IMR-90 (cell line): ENCODE results near the gene CMTM7. TPM values are rescaled to one million over a fixed set of nuclear protein-coding genes. Genes with fewer than 3 reads are reported as not detected.

Experiments used
- ATAC-seq: fragments of 200-7000 bp; cut with Tn5 transposase; 2 replicates; pipeline ENCODE4 v1.9.1; 2020; ENCODE audit warnings: low read depth, mild to moderate bottlenecking, moderate library complexity
- BruUV-seq: library from RNA; stranded (reverse); fragments of 400-500 nt; replicated peaks from 2 replicates; lab custom pipeline; 2021; lab: Mats Ljungman, UMichigan
- CTCF ChIA-PET: fragments of 300-600 bp; formaldehyde crosslinking; extraction: SDS; loops from one replicate; lab custom pipeline; 2021; ENCODE audit warnings: antibody characterized with exemption; lab: Yijun Ruan, JAX
- POLR2A ChIA-PET: fragments of 300-600 bp; sonication (Branson Sonifier 250); formaldehyde crosslinking; loops from one replicate; lab custom pipeline; 2022; ENCODE audit warnings: antibody characterized with exemption; ENCODE audit not compliant: unreplicated experiment; lab: Charles Lee
- DNase-seq: peaks from one replicate; pipeline ENCODE4 v3.0.0; 2013
- H2AFZ ChIP-seq: replicated peaks from 2 replicates; pipeline ENCODE3; 2013; ENCODE audit warnings: low read length, mild to moderate bottlenecking; ENCODE audit not compliant: poor library complexity
- H2AK5ac ChIP-seq: 2 replicates; pipeline ENCODE4 v1.6.1; 2013; ENCODE audit warnings: low read depth, low read length, inconsistent platforms
- H2AK9ac ChIP-seq: replicated peaks from 2 replicates; pipeline ENCODE3; 2013; ENCODE audit warnings: mild to moderate bottlenecking, low read depth, low read length, moderate library complexity; ENCODE audit not compliant: poor library complexity
- H2BK120ac ChIP-seq: 2 replicates; pipeline ENCODE4 v1.6.1; 2013; ENCODE audit warnings: low read depth, low read length, inconsistent platforms
- H2BK15ac ChIP-seq: 3 replicates; pipeline ENCODE4 v1.6.1; 2013; ENCODE audit warnings: low read depth, low read length, inconsistent platforms
- H2BK20ac ChIP-seq: 2 replicates; pipeline ENCODE4 v1.6.1; 2013; ENCODE audit warnings: low read depth, mild to moderate bottlenecking, inconsistent platforms, low read length, moderate library complexity
- H2BK5ac ChIP-seq: 2 replicates; pipeline ENCODE4 v1.6.1; 2013; ENCODE audit warnings: mild to moderate bottlenecking, low read depth, low read length, inconsistent platforms; ENCODE audit not compliant: poor library complexity, severe bottlenecking
- H3K14ac ChIP-seq: replicated peaks from 2 replicates; pipeline ENCODE4 v1.6.1; 2013; ENCODE audit warnings: low read depth, low read length, inconsistent platforms
- H3K18ac ChIP-seq: 2 replicates; pipeline ENCODE4 v1.6.1; 2013; ENCODE audit warnings: low read depth, low read length, control low read depth
- H3K23ac ChIP-seq: 2 replicates; pipeline ENCODE4 v1.6.1; 2013; ENCODE audit warnings: low read depth, low read length, inconsistent platforms
- H3K27ac ChIP-seq: 2 replicates; pipeline ENCODE4 v1.5.1; 2013; ENCODE audit warnings: mild to moderate bottlenecking, control low read depth, low read length; ENCODE audit not compliant: insufficient read depth
- H3K27me3 ChIP-seq: 2 replicates; pipeline ENCODE4 v1.6.1; 2013; ENCODE audit warnings: low read length; ENCODE audit not compliant: control insufficient read depth, insufficient read depth
- H3K36me3 ChIP-seq: 2 replicates; pipeline ENCODE4 v1.6.1; 2013; ENCODE audit warnings: low read length, mixed read lengths; ENCODE audit not compliant: control insufficient read depth, insufficient read depth
- H3K4ac ChIP-seq: 2 replicates; pipeline ENCODE4 v1.6.1; 2013; ENCODE audit warnings: low read depth, low read length, inconsistent platforms
- H3K4me1 ChIP-seq: 2 replicates; pipeline ENCODE4 v1.6.1; 2013; ENCODE audit warnings: low read length, mixed read lengths; ENCODE audit not compliant: control insufficient read depth, insufficient read depth
- H3K4me2 ChIP-seq: 2 replicates; pipeline ENCODE4 v1.6.1; 2013; ENCODE audit warnings: low read depth, mild to moderate bottlenecking, control low read depth, low read length, moderate library complexity
- H3K4me3 ChIP-seq: 2 replicates; pipeline ENCODE4 v1.5.1; 2013; ENCODE audit warnings: low read depth, mild to moderate bottlenecking, control low read depth, low read length, moderate library complexity; ENCODE audit not compliant: insufficient read depth
- H3K56ac ChIP-seq: 2 replicates; pipeline ENCODE4 v1.6.1; 2013; ENCODE audit warnings: low read length, inconsistent platforms; ENCODE audit not compliant: insufficient read depth; ENCODE audit errors: extremely low read depth
- H3K79me1 ChIP-seq, 2 experiments: 2 replicates each; pipeline ENCODE4 v1.6.1; 2013; ENCODE audit warnings: low read length in 2 of 2, inconsistent platforms in 1 of 2, low read depth in 1 of 2
- H3K9ac ChIP-seq: 2 replicates; pipeline ENCODE4 v1.6.1; 2013; ENCODE audit warnings: low read depth, low read length, control low read depth
- H3K9me1 ChIP-seq: 2 replicates; pipeline ENCODE4 v1.6.1; 2013; ENCODE audit warnings: low read length, inconsistent platforms; ENCODE audit not compliant: insufficient read depth
- H3K9me3 ChIP-seq: 2 replicates; pipeline ENCODE4 v1.6.1; 2013; ENCODE audit warnings: low read length; ENCODE audit not compliant: control insufficient read depth, insufficient read depth
- H4K20me1 ChIP-seq: 2 replicates; pipeline ENCODE4 v1.6.1; 2013; ENCODE audit warnings: low read length, inconsistent platforms; ENCODE audit not compliant: insufficient read depth
- H4K5ac ChIP-seq: 2 replicates; pipeline ENCODE4 v1.6.1; 2013; ENCODE audit warnings: mild to moderate bottlenecking, low read depth, low read length, control low read depth
- H4K8ac ChIP-seq, 2 experiments: 2 replicates each; pipeline ENCODE4 v1.6.1; 2013; ENCODE audit warnings: low read depth in 2 of 2, low read length in 2 of 2, control low read depth in 1 of 2, inconsistent platforms in 1 of 2
- H4K91ac ChIP-seq: 2 replicates; pipeline ENCODE4 v1.6.1; 2013; ENCODE audit warnings: low read depth, low read length, inconsistent platforms; ENCODE audit not compliant: insufficient read depth
- BHLHE40 ChIP-seq: fragments of 150-350 bp; IDR thresholded peaks from 2 replicates; pipeline ENCODE4 v1.6.1; 2016; ENCODE audit warnings: mild to moderate bottlenecking, low read depth, low read length
- CHD1 ChIP-seq: IDR thresholded peaks from 2 replicates; pipeline ENCODE4 v1.6.1; 2012; ENCODE audit warnings: low read depth, low read length, improper control_type of control experiment
- MAFK ChIP-seq: IDR thresholded peaks from 2 replicates; pipeline ENCODE4 v1.6.1; 2012; ENCODE audit warnings: low read depth, low read length, improper control_type of control experiment
- MAZ ChIP-seq: IDR thresholded peaks from 2 replicates; pipeline ENCODE4 v1.6.1; 2012; ENCODE audit warnings: low read depth, mild to moderate bottlenecking, low read length, improper control_type of control experiment, moderate library complexity, borderline replicate concordance
- NFE2L2 ChIP-seq: fragments of 150-350 bp; IDR thresholded peaks from 2 replicates; pipeline ENCODE4 v1.6.1; 2016; ENCODE audit warnings: low read depth, mild to moderate bottlenecking, low read length
- POLR2A ChIP-seq: IDR thresholded peaks from 2 replicates; pipeline ENCODE4 v1.6.1; 2012; ENCODE audit warnings: mild to moderate bottlenecking, low read depth, low read length
- RAD21 ChIP-seq: IDR thresholded peaks from 2 replicates; pipeline ENCODE4 v1.6.1; 2012; ENCODE audit warnings: low read length, improper control_type of control experiment
- RCOR1 ChIP-seq: IDR thresholded peaks from 2 replicates; pipeline ENCODE4 v1.6.1; 2012; ENCODE audit warnings: mild to moderate bottlenecking, low read length, improper control_type of control experiment; ENCODE audit not compliant: insufficient replicate concordance
- WGBS, 2 experiments: methylation state at CpG; one replicate each; pipeline versions ENCODE4 v1.1.5 to v1.1.7; 2013; ENCODE audit warnings: missing lambda C conversion rate in 2 of 2; ENCODE audit not compliant: insufficient read length in 1 of 2; ENCODE audit errors: extremely low coverage in 2 of 2; 5-methylcytosine and 5-hydroxymethylcytosine counted together
- dilution Hi-C: fragments of 300-500 bp; cut with HindIII; formaldehyde crosslinking; loops from one replicate; pipeline ENCODE4 v1.14.3; 2018; ENCODE audit warnings: low sequenced_read_pairs; ENCODE audit not compliant: unreplicated experiment
- in situ Hi-C: fragments of 300-500 bp; cut with MboI; formaldehyde crosslinking; loops from 3 replicates; pipeline ENCODE4 v1.14.3; 2019; ENCODE audit warnings: low sequenced_read_pairs, inconsistent platforms, mixed read lengths
- intact Hi-C: fragments of 100-400 bp; cut with micrococcal nuclease; formaldehyde crosslinking; loops from 2 replicates; pipeline ENCODE4 v1.10.0; 2022
- polyA plus RNA-seq, 3 experiments: library from polyadenylated mRNA; depleted of rRNA; stranded (reverse); fragments of >200 nt; gene quantifications; 2 replicates each; pipeline ENCODE4 v1.2.3, GENCODE V29; 2012; ENCODE audit warnings: low replicate concordance in 1 of 3
- total RNA-seq: library from RNA; depleted of rRNA; stranded (reverse); fragments of >200 nt; gene quantifications from 2 replicates; pipeline ENCODE4 v1.2.3, GENCODE V29; 2012
- TF ChIP-seq, protein P1 (sequence below): fragments of 150-350 bp; IDR thresholded peaks from 2 replicates; pipeline ENCODE4 v1.6.1; 2017; ENCODE audit warnings: mild to moderate bottlenecking, antibody characterized with exemption, low read length, low read depth

The CMTM7 gene
- total and polyA plus RNA-seq, 2 of the 4 experiments (the other 2 are of a cell fraction): 3.4 to 31.4 TPM

DNA sequence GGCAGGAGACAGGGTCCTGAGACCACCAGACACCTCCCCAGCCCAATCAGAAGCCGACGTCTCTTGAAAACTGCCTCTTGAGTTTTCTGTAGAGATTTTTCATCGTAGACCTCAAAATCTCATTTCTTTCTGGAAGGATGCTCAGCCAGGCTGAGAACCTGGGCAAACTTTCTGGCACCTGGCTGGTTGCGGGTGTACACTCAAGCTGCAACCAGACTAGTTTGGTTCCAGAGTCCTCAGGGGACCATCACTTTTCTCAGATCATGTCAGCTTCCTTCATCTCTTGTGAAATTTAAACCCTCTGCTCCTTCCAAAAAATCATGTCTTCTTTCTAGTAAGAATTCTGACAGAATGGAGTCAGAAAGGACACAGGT, 45.1 kb downstream of the CMTM7 start (continued):
- TF ChIP-seq BHLHE40: no peak
- TF ChIP-seq, protein P1, sequence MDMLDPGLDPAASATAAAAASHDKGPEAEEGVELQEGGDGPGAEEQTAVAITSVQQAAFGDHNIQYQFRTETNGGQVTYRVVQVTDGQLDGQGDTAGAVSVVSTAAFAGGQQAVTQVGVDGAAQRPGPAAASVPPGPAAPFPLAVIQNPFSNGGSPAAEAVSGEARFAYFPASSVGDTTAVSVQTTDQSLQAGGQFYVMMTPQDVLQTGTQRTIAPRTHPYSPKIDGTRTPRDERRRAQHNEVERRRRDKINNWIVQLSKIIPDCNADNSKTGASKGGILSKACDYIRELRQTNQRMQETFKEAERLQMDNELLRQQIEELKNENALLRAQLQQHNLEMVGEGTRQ: no peak
- TF ChIP-seq POLR2A: no peak
- no peak for TF ChIP-seq CHD1
- no peak for TF ChIP-seq RCOR1
- TF ChIP-seq MAZ: no peak

DNA sequence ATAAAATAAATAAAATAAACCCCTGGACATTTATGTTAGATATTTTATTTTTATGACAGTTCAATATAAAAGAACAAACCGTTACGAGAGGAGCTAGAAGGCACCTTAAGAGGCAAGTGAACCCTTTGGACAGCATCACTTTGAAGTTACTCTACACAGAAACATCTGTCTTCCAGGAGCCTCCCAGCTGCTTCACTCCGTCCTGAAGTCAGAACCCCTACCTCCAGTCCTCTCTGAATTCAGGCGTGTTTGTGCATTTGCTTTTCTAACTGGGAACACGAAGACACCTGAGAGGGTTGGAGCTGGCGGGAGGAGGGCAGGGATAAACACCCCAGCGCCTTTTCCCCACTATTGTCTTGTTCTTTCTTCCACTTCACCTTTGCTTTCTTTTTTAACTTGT, 46.2 kb downstream of the CMTM7 start:
- no TSS peak for BruUV-seq
- Histone ChIP-seq H2BK120ac (no peak overlapping the region), H2AFZ (no peak overlapping the region), H3K18ac (no peak overlapping the region), H3K4ac (no peak overlapping the region), H4K8ac (no peak overlapping the region), H3K9me1 (peaks cover 5% of the 10 kb centered on the region; the same call in 1 of the 2 replicates), H3K9ac (no peak overlapping the region), H4K20me1 (peaks cover 3% of the 10 kb centered on the region; the same call in 1 of the 2 replicates), H3K4me3 (no peak overlapping the region), H3K27ac (no peak overlapping the region), H2AK9ac (no peak overlapping the region), H2BK20ac (no peak overlapping the region), H3K56ac (no peak overlapping the region), H3K4me1 (peaks cover 2% of the 10 kb centered on the region), H3K27me3 (no peaks in the 10 kb centered on the region), H2AK5ac (no peak overlapping the region), H3K14ac (no peak overlapping the region), H3K36me3 (no peaks in the 10 kb centered on the region), H3K23ac (no peak overlapping the region), H2BK5ac (no peak overlapping the region), H3K4me2 (no peak overlapping the region), H3K9me3 (no peaks in the 10 kb centered on the region), H4K91ac (no peak overlapping the region), H3K79me1 (peaks cover 6 to 22% of the 10 kb centered on the region in 2 experiments), H2BK15ac (no peak overlapping the region), H4K5ac (no peak overlapping the region)
- in situ Hi-C loops (no loop called here), intact Hi-C loops (no loop called here), dilution Hi-C loops (no loop called here)
- no peak for TF ChIP-seq RAD21
- no peak for TF ChIP-seq MAFK
- no peak for TF ChIP-seq POLR2A
- TF ChIP-seq NFE2L2: no peak
- DNase-seq (no peak), ATAC-seq (no peak)
- ChIA-PET CTCF (no interaction called here), POLR2A (no interaction called here)
- WGBS, 2 experiments: no CpG with 5 or more reads among the region's 7 CpGs
